HepG2 (cell line): Measurements from ENCODE around the gene MED20. TPM values are rescaled to one million over a fixed set of nuclear protein-coding genes. Genes with fewer than 3 reads are reported as not detected.
A peak's percentile ranks its signal among the peaks of the same experiment; 100 is the strongest.

ENCODE experiments used
- FOXC1 ChIP-seq: sonication (generic); formaldehyde crosslinking; IDR thresholded peaks from 2 replicates; pipeline ENCODE4 v1.8.0; 2022; ENCODE audit warnings: mild to moderate bottlenecking, missing genetic modification reagents, borderline replicate concordance
- FOXM1 ChIP-seq: sonication (generic); formaldehyde crosslinking; IDR thresholded peaks from 2 replicates; pipeline ENCODE4 v1.5.0; 2020; ENCODE audit warnings: missing genetic modification reagents
- POLR2AphosphoS5 ChIP-seq: IDR thresholded peaks from 2 replicates; pipeline ENCODE4 v1.6.1; 2012; ENCODE audit warnings: low read depth, low read length
- RELA ChIP-seq: sonication (generic); formaldehyde crosslinking; IDR thresholded peaks from 2 replicates; pipeline ENCODE4 v1.4.0; 2020; ENCODE audit warnings: missing genetic modification reagents
- SAFB2 ChIP-seq: sonication (generic); formaldehyde crosslinking; IDR thresholded peaks from 2 replicates; pipeline ENCODE4 v1.5.1; 2020; ENCODE audit warnings: missing genetic modification reagents, low read depth, mild to moderate bottlenecking, borderline replicate concordance
- U2AF1 ChIP-seq: fragments of 200-400 bp; formaldehyde crosslinking; optimal IDR thresholded peaks from 2 replicates; pipeline ENCODE3; 2017; ENCODE audit warnings: mild to moderate bottlenecking, low read depth, low read length
- ZNF383 ChIP-seq: sonication (generic); formaldehyde crosslinking; IDR thresholded peaks from 2 replicates; pipeline ENCODE4 v1.4.0; 2020; ENCODE audit warnings: missing genetic modification reagents, mild to moderate bottlenecking, borderline replicate concordance
- ZNF550 ChIP-seq: sonication (generic); formaldehyde crosslinking; IDR thresholded peaks from 2 replicates; pipeline ENCODE4 v1.4.0; 2020; ENCODE audit warnings: mild to moderate bottlenecking, missing genetic modification reagents, borderline replicate concordance
- ZNF891 ChIP-seq: sonication (generic); formaldehyde crosslinking; IDR thresholded peaks from 2 replicates; pipeline ENCODE4 v1.5.0; 2020; ENCODE audit warnings: mild to moderate bottlenecking, missing genetic modification reagents
- ZSCAN20 ChIP-seq: sonication (generic); formaldehyde crosslinking; IDR thresholded peaks from 2 replicates; pipeline ENCODE4 v1.4.0; 2020; ENCODE audit warnings: missing genetic modification reagents, mild to moderate bottlenecking, borderline replicate concordance
- polyA plus RNA-seq, 8 experiments: library from polyadenylated mRNA; depleted of rRNA in 3 of 8; stranded (reverse) in 7 of 8; unstranded in 1 of 8; fragments of >200 nt; fragmentation: Illumina TruSeq in 4 of 8; extraction: Trizol in 4 of 8; gene quantifications; 2 replicates each; pipeline versions ENCODE4 v1.2.1 to v1.2.3, GENCODE V29; 2011 to 2016; ENCODE audit warnings: low read depth in 4 of 8, missing spikeins in 1 of 8, mixed read lengths in 1 of 8; ENCODE audit not compliant: insufficient read depth in 1 of 8
- total RNA-seq, 5 experiments: library from RNA; depleted of rRNA; stranded (reverse); fragments of >200 nt; fragmentation: Illumina TruSeq; extraction: Trizol; gene quantifications; 2 replicates each; pipeline ENCODE4 v1.2.3, GENCODE V29; 2016; ENCODE audit warnings: low read depth in 1 of 5
- TF ChIP-seq, protein P1 (sequence below): sonication (generic); formaldehyde crosslinking; conservative IDR thresholded peaks from 2 replicates; pipeline ENCODE4 v1.5.0; 2020; ENCODE audit warnings: missing genetic modification reagents
- TF ChIP-seq, protein P2 (sequence below): sonication (generic); formaldehyde crosslinking; IDR thresholded peaks from 2 replicates; pipeline ENCODE4 v1.4.0; 2020; ENCODE audit warnings: mild to moderate bottlenecking, low read depth, missing genetic modification reagents
- TF ChIP-seq, protein P3 (sequence below): IDR thresholded peaks from 2 replicates; pipeline ENCODE4 v1.6.1; 2016; ENCODE audit warnings: missing compliant biosample characterization, missing genetic modification reagents, borderline replicate concordance

MED20 gene
- total and polyA plus RNA-seq, 2 of the 13 experiments (the other 11 are each of a cell fraction or from before 2014, with no cell fraction given), result 28.1 to 41.1 TPM

DNA sequence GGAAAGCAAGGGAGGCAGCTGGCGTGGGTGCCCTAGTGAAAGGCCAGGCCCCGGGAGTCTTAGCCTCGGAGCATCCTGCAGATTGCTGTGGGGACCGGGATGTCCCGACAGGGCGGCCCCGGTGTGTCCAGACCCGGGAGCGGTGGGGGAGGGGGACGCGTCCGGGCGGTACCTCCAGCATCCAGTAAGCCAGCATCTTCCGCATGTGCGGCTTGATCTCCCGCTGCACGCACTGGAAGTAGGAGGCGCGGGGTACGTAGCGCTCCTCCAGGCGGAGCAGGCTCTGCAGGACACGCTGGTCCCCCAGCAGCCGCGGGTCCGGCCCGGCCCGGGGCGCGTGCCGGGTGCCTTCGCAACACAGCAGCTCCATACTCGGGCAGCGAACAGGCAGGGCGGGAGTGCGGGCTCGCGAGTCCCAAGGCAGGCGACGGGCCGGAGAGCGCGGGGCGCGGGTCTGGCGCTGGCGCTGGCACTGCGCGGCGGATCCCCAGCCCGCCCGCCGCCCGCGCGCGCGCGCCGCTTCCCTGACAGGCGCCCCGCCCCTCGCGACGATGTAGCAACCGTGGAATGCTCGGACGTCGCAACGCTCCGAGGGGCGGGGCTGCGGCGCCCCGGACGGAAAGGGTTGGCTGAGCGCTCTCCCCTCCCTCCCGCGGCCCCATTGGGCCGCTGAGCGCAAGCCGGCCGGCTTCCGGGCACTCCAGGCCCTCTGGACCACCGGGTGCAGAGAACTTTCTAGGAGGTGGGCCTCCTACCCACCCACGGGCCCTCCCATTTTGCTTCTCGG lies 20.5 kb upstream of the MED20 start, which contains the start of gene CCND3 (continued):
- TF ChIP-seq, protein P1, sequence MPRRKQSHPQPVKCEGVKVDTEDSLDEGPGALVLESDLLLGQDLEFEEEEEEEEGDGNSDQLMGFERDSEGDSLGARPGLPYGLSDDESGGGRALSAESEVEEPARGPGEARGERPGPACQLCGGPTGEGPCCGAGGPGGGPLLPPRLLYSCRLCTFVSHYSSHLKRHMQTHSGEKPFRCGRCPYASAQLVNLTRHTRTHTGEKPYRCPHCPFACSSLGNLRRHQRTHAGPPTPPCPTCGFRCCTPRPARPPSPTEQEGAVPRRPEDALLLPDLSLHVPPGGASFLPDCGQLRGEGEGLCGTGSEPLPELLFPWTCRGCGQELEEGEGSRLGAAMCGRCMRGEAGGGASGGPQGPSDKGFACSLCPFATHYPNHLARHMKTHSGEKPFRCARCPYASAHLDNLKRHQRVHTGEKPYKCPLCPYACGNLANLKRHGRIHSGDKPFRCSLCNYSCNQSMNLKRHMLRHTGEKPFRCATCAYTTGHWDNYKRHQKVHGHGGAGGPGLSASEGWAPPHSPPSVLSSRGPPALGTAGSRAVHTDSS (CRISPR knock-in tag), result no peak; the same call in 1 of the 2 replicates
- TF ChIP-seq U2AF1, result no peak
- TF ChIP-seq, protein P2, sequence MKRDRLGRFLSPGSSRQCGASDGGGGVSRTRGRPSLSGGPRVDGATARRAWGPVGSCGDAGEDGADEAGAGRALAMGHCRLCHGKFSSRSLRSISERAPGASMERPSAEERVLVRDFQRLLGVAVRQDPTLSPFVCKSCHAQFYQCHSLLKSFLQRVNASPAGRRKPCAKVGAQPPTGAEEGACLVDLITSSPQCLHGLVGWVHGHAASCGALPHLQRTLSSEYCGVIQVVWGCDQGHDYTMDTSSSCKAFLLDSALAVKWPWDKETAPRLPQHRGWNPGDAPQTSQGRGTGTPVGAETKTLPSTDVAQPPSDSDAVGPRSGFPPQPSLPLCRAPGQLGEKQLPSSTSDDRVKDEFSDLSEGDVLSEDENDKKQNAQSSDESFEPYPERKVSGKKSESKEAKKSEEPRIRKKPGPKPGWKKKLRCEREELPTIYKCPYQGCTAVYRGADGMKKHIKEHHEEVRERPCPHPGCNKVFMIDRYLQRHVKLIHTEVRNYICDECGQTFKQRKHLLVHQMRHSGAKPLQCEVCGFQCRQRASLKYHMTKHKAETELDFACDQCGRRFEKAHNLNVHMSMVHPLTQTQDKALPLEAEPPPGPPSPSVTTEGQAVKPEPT (CRISPR knock-in tag), result peak; percentile 81; the same call in 1 of the 2 replicates
- TF ChIP-seq FOXM1, result no peak
- peak; percentile 46; the same call in 1 of the 2 replicates for TF ChIP-seq POLR2AphosphoS5
- 0 out of 2 replicates have a peak, but pooled peaks have one; percentile 77 for TF ChIP-seq ZNF383 (CRISPR knock-in tag)
- no peak for TF ChIP-seq RELA (CRISPR knock-in tag)
- TF ChIP-seq, protein P3, sequence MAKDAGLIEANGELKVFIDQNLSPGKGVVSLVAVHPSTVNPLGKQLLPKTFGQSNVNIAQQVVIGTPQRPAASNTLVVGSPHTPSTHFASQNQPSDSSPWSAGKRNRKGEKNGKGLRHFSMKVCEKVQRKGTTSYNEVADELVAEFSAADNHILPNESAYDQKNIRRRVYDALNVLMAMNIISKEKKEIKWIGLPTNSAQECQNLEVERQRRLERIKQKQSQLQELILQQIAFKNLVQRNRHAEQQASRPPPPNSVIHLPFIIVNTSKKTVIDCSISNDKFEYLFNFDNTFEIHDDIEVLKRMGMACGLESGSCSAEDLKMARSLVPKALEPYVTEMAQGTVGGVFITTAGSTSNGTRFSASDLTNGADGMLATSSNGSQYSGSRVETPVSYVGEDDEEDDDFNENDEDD (CRISPR knock-in tag), result 0 out of 2 replicates have a peak, but pooled peaks have one; percentile 40
- peak; percentile 36; the same call in 1 of the 2 replicates for TF ChIP-seq ZSCAN20 (CRISPR knock-in tag)
- peak; percentile 2; the same call in 1 of the 2 replicates for TF ChIP-seq FOXC1
- no peak for TF ChIP-seq ZNF550
- TF ChIP-seq SAFB2 (CRISPR knock-in tag), result peak; percentile 90
- TF ChIP-seq ZNF891 (CRISPR knock-in tag), result 0 out of 2 replicates have a peak, but pooled peaks have one; percentile 56
